HG03064 (cell line): Measurements from ENCODE around the gene MASTL.
"Not testable (repeated sequence)": the region's sequence is repeated elsewhere in the genome, so short reads cannot be mapped to it uniquely, and the experiment has no call there.

ENCODE experiments used
- ATAC-seq: cut with Tn5 transposase; IDR thresholded peaks from one replicate; pipeline ENCODE4 v1.9.1; 2021; ENCODE audit warnings: low read depth; ENCODE audit not compliant: unreplicated experiment

The MASTL gene

DNA sequence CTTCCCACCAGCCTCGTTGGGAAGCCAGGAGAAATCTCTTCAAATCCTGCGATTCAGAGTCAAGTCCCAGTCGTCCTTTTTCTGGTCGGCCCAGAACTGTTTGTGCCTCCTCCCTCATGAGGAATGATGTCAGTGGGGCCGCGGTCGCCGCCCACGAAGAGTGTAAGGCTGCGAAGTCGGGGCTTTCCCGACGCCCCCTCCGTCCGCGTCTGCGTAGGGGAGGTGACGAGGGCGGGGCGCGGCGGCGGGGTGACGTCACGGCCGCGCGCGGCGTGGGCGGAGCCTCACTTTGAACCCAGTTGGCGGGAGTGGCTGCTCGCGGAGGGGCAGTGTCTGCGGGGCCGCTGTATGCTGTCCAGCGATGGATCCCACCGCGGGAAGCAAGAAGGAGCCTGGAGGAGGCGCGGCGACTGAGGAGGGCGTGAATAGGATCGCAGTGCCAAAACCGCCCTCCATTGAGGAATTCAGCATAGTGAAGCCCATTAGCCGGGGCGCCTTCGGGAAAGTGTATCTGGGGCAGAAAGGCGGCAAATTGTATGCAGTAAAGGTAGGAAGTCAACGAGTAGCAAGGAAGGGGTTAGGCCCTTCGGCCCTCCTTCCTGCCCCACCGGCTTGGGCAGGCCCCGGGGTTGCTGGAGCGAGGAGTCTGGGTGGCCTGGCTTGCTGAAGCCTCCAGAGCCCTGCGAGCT, at the start of gene MASTL:
Gene MASTL, plus strand, starts transcription at position 287 of the 689 bp plus-strand sequence. Its CDS starts 75 bp downstream, at position 362.
- peak; percentile 71 for ATAC-seq

DNA sequence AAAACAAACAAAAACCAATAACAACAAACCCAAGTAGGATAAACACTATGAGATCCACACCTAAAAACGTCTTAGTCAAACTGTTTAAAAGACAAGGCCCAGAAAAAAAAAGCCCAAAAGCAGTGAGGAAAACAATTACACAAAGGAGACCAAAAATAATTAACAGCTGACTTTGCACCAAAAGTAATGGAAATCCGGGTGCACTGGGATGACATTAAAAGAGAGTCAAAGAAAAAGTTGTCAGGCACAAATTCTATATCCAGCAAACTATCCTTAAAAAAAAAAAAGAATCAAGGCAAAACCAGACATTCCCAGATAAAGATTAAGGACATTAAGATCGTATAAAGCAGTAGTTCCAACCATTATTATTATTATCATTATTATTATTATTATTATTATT, 47.0 kb upstream of the MASTL start:
- ATAC-seq, result no peak

DNA sequence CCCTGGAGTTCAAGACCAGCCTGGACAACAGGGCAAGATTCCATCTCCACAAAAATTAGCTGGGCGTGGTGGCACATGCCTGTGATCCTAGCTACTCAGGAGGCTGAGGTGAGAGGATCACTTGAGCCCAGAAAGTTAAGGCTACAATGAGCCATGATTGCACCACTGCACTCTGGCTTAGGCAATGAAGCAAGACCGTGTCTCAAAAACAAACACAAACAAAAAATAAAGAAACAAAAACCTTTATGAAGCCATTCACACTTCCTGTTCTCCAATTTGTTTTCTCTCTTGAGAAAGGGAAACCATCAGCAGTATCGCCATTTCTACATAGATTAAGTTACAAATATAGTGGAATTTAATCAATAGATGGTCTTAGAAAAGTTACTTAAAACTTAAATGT, 20.8 kb upstream of the MASTL start:
- no peak for ATAC-seq

DNA sequence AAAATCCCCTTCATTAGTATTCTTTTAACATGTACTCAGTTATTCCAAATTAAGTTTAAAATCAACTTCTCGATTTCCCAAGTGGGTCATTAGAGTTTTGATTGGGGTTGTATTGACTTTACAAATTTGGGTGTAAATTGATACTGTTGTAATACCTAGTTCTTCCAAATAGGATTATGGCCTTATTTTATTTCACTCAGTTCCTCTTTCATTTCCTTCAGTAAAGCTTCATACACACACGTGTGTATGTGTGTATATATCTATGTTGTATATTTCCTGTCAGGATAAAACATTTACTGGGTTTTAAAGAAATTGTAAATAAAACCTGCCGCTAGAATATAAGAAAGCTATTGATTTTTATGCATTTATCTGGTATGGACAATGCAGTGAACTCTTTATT, 16.9 kb upstream of the MASTL start:
- ATAC-seq, result no peak

DNA sequence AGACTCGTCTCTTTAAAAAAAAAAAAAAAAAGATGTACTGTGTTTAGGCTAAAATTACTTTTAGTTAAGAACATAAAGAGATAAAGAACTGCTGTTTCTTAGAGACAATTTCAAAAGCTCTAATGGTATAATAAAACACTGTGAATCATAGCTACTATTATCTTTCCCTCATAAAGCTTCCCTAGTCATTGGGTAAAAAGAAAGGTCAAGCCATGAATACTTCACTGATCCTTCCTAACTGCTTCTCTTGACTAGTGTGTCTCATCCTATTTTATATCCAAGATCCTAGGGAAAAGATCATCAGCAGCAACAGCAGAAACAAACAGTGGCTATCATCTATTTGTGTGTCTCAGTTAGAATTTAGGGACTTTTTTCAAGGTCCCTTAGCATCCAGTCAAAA, 11.5 kb upstream of the MASTL start:
- ATAC-seq, result no peak

DNA sequence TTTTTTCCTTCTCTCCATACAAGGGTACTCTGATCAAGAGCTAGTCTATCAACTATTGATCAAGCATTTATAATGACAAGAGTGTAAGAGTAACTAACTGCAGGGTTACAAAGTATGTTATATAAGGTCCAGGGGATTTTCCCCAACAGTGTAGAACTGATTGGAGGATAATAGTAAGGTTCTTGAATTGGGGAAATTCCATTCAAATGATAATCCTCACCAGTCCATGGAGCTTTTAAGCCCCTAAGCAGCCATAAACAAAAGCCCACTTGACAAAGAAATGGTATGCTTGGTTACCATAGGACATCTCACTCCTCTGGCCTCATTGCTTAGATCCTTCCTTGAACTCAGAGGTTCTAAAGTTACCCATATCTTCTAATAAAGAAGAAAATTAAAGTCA, 9.2 kb upstream of the MASTL start:
- no peak for ATAC-seq

DNA sequence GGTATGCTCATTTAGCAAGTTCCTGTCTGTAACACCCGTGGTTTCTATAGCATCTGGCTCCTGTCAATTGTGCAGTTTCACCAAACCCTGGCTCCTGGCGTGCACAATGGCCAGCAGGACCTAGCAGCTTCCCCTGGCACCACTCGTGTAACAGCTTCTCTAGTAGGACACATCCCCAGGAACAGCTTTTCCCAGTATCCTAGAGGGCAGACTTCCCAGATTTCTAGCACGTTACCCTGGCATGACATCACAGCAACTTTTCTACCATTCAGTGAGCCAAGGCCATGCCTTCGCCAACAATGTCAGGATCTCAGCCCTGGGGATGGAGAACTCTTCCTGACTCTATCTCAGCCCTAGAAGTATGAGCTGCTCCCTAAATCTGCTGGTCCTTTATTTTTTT, 7.5 kb upstream of the MASTL start:
- no peak for ATAC-seq

DNA sequence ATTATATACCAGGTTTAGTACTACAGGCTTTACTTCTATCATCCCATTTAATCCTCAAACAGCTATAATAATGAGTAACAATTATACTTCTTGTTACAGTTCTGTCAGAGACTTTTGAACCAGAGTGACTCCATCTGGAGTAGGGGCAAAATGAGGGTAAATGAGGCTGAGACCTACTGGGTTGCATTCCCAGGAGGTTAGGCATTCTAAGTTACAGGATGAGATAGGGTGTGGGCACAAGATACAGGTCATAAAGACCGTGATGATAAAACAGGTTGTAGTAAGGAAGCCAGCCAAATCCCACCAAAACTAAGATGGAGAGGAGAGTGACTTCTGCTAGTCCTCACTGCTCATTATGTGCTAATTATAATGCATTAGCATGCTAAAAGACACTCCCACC, 4.9 kb upstream of the MASTL start:
- no peak for ATAC-seq

DNA sequence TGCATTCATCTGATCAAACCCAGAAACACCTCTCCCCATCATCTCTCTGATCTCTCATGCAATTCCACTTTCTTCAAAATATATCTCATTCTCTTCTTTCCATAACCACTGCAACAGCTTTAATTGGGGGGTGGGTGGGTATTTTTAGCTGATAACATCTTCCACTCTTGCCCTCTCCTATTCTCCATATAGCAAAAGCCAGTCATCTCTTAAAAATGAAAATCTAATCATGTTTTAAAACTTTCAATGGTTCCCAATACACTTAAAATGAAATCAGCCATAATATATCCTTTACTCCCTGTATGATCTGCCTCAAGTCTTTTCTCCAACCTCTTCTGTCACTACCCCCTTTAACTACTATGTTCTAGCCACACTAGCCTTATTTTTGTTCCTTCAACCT, 2.5 kb upstream of the MASTL start:
- no peak for ATAC-seq

DNA sequence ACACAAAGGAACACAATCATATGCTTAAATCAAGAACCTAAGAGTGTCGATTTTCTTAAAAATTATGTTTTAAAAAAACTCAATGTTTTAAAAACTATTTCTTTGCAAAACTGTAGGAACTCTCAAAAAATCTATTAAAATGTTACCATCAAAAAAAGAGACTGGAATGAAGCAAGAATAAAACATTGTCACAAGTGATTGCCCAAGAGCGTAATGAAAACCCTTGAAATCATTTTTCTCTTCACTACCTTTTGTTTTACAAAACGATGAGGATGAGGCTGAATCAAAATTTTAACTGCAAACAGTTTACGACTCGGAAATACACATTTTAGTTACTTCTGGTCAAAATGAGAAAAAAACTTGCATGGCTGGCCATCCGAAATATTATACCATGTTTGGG, 1.8 kb upstream of the MASTL start:
- ATAC-seq, result no peak

DNA sequence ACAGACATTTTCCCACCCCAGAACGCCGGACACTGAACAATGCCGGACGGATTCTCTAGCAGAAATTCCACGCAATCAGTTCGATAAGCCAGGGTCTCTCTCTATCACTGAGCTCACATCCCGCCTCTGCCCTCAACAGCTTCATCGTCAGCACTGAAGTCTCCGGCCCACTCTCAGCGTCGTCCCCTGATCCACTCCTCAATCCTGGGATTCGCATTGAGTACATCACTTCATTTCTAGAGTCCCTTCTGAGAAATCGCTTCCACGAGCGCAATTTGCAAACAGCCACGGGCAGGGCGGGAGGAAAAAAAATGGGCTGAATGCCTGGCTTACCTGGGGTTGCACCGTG, 1.3 kb upstream of the MASTL start:
- ATAC-seq, result peak; percentile 7

DNA sequence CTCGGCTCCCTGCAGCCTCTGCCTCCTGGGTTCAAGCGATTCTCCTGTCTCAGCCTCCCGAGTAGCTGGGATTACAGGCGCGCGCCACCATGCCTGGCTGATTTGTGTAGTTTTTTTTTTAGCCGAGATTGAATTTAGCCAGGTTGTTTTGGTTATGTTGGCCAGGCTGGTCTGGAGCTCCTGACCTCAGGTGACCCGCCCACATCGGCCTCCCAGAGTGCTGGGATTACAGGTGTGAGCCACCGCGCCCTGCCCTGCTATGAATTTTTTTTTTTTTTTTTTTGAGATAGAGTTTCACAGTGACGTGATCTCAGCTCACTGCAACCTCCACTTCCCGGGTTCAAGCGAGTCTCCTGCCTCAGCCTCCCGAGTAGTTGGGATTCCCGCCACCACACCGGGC, 1.4 kb downstream of the MASTL start:
- not testable (repeated sequence) for ATAC-seq

DNA sequence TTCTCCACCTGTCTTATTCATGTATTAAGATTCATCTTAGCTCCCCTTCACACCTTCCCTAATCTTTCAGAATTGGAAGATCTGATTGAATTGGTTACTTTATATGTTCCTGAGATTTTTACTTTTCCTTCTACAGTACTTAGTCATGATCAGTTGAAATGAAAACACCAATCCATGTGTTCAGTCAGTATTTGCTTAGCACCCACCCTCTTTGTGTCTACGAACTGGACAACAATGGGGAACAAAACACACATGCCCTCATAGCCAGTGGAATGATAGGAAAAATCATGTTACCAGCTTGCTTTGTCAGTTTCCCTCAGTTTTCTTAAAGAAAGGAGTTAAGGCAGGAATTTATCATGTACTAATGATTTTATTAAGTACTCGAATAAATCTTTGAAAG, 2.0 kb downstream of the MASTL start:
- ATAC-seq, result no peak

DNA sequence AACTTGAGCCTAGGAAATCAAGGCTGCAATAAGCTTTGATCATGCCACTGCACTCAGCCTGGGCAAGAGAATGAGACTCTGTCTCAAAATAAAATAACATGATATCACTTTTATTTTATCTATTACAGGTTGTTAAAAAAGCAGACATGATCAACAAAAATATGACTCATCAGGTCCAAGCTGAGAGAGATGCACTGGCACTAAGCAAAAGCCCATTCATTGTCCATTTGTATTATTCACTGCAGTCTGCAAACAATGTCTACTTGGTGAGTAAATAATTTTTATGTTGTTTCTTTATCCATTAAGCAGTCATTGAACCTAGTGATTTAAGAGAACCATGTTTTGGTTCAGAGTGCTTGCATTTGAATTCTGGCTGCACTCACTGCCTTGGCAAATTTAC, 3.3 kb downstream of the MASTL start:
- ATAC-seq, result no peak

DNA sequence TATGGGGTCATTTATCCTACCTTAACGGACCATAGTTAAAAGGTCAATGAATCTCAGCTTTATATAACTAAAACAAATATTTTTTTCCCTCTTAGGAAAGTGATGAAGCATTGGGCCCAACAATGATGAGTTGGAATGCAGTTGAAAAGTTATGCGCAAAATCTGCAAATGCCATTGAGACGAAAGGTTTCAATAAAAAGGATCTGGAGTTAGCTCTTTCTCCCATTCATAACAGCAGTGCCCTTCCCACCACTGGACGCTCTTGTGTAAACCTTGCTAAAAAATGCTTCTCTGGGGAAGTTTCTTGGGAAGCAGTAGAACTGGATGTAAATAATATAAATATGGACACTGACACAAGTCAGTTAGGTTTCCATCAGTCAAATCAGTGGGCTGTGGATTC, 14.7 kb downstream of the MASTL start:
- no peak for ATAC-seq

DNA sequence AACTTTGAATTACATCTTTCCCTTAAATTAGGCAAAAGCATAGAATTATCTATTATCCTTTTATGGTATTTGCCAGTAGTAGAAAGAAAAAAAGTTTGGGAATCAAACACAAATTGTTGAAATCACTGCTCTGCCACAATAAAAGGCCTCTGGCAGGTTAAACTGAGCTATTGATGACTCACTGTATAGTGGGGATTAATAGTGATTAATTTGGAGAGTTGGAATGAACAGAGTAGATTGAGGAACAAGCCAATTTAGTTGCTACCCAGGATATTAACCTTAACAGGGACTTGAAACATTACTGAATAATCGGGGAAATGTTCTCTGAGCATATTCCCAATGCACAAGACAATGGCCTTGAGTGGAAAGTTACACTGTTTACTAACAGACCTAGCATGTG, 33.1 kb downstream of the MASTL start:
- ATAC-seq, result no peak

DNA sequence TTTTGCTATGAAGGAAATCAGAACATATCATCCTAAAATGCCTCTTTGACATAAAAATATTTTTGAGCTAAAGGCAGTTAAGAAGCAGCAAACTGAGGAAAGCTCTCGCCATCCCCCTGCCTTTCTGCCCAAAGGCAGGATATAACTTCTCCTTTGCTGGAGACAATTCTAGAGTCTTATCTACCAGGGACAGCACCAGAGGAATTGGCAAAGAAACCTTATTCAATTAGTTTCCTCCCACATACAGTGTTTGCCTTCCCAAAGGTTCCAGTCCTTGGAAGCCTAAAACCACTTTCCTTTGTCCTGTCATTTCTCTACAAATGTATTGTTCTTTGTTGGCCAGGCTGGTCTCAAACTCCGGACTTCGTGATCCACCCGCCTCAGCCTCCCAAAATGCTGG, 33.7 kb downstream of the MASTL start:
- ATAC-seq, result no peak

DNA sequence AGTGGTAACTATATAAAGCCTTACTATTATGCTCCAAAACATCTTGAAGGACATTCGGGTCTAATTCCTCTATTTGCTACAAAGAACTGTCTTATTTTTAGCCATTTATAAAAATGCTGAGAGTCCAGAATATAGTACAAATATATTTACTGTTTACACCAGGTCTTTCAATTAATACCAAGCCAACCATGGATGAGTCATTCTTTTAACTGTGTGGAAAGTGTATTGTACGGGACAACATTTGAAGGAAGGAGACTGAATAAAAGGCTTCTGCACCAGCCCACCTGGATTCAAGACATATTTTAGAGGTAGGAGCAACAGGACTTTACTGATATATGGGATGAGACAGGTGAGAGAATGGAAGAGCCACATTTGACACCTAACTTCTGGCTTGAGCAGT, 35.4 kb downstream of the MASTL start:
- no peak for ATAC-seq

DNA sequence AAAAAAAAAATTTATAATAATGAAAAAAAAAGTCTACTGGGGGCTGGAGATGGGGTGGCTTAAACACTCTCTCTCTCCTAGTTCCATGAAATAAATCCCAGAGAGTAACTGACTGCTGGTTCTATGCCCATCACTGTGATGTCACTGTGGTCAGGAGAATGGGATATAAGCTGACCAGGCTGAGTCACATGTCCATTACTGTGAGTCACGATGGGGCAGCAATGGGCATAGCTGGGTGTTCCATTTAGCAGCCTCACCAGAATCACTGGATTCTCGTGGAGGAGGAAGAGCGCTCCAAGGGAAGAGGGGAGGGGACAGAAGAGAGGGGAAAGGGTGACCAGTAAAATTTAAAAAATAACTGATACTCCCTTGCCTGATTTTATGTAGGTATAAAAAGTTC, 37.1 kb downstream of the MASTL start:
- ATAC-seq, result no peak

DNA sequence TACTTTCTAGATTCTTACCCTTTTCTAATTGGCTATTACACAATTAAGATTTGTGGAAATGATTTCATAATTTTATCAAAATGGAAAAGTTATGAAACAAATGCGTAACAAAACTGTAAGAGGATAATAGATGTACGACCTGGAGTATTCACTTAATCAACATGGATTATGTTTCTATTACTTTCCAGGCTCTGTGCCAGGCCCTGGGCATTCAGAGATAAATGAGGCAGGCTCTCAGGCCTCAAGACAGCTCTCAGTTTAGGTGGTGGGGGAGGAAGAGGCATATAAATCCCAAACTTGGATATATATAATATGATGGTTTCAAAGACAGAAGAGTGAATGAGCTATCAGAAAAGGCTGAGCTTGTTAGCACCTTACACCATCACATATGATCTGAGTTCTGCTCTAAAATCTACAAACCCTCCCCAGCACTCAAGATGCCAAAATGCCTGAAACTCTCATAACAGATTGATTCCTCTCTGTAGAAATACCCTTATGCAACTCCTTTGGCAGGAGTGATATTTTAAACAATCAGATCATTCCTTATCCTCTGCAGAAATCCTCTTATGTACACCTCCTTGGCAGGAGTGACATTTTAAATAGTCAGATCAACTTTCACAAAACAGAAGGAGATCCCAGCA, 42.9 kb downstream of the MASTL start:
- no peak for ATAC-seq

DNA sequence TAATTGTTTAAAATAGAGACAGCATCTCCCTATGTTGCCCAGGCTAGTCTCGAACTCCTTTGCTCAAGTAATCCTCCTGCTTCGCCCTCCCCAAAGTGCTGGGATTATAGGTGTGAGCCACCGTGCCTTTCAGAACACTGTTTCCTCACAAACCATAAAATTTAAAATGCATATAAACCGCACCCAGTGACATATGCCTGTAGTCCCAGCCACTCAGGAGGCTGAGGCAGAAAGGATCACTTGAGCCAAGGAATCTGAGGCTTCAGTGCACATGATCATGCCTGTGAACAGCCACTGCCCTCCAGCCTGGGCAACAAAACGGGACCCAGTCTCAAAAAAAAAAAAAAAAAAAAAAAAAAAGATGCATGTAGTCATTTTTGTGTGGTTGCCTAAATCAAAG, 48.7 kb downstream of the MASTL start:
- no peak for ATAC-seq

DNA sequence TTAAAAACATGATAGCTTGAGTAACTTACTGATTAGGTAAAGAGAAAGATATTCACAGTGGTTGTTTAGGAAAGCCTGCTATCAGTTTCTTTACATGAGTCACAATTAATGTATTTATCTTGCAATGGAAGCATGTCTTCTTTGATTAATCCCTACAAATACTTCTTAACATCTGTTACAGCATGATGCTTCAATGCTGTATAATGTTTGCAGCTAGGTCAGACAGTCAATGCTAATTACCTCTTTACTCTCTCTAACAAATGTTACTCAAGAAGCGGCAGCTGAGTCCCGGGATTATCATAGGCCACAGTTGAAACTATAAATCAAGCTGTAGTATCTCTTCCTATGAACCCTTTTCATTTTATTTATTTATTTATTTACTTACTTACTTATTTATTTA, 52.2 kb downstream of the MASTL start:
- ATAC-seq, result no peak

DNA sequence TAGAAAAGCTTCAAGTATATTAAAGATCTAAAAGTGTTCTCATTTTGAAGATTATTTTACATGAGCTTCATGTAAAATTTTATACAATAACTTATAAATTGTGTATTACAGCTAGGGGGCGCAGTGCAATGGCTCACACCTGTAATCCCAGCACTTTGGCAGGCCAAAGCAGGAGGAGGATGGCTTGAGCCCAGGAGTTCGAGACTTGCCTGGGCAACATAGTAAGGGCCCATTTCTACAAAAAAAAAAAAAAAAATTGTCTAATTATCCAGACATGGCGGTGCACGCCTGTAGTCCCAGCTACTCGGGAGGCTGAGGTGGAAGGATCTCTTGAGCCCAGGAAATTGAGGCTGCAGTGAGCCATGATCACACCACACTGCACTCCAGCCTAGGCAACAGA, 68.8 kb downstream of the MASTL start:
- no peak for ATAC-seq
